Keratinocyte (primary cell): Measurements from ENCODE around the gene S1PR2. TPM values are rescaled to one million over a fixed set of nuclear protein-coding genes. Genes with fewer than 3 reads are reported as not detected.

Experiments
- DNase-seq: peaks from one replicate; pipeline ENCODE4 v3.0.0-alpha.2; 2011; ENCODE audit warnings: low read depth, missing footprints, low spot score
- FAIRE-seq: peaks from 2 replicates; lab custom pipeline; 2011; peaks lifted over from hg19 to GRCh38; lab: Jason Lieb, UNC
- H2AFZ ChIP-seq: 2 replicates; pipeline ENCODE4 v1.6.0; 2012; ENCODE audit warnings: low read length, control low read depth, inconsistent platforms; ENCODE audit not compliant: control insufficient read depth
- H3K27ac ChIP-seq: 2 replicates; pipeline ENCODE4 v1.5.1; 2011; ENCODE audit warnings: low read length; ENCODE audit not compliant: control insufficient read depth, insufficient read depth
- H3K27me3 ChIP-seq: 3 replicates; pipeline ENCODE4 v1.6.0; 2011; ENCODE audit warnings: low read length; ENCODE audit not compliant: control insufficient read depth, insufficient read depth; ENCODE audit errors: extremely low read depth
- H3K36me3 ChIP-seq, 2 experiments: 2 replicates in 1 of 2; 3 replicates in 1 of 2; pipeline ENCODE4 v1.5.1; 2011; ENCODE audit warnings: low read length in 2 of 2, mild to moderate bottlenecking in 1 of 2; ENCODE audit not compliant: control insufficient read depth in 2 of 2, insufficient read depth in 2 of 2; ENCODE audit errors: extremely low read depth in 1 of 2
- H3K4me1 ChIP-seq: 3 replicates; pipeline ENCODE4 v1.5.1; 2011; ENCODE audit warnings: low read length; ENCODE audit not compliant: control insufficient read depth, insufficient read depth; ENCODE audit errors: extremely low read depth
- H3K4me2 ChIP-seq: 3 replicates; pipeline ENCODE4 v1.6.0; 2011; ENCODE audit warnings: low read depth, low read length; ENCODE audit not compliant: control insufficient read depth, insufficient read depth; ENCODE audit errors: extremely low read depth
- H3K4me3 ChIP-seq, 3 experiments: fragments of 200-600 bp in 1 of 3; sonication (generic) in 1 of 3; 2 replicates in 2 of 3; 3 replicates in 1 of 3; pipeline ENCODE4 v1.5.1; 2011 to 2016; ENCODE audit warnings: low read length in 3 of 3, mild to moderate bottlenecking in 3 of 3, control low read depth in 2 of 3, inconsistent platforms in 1 of 3, low read depth in 1 of 3, mixed read lengths in 1 of 3, mixed run types in 1 of 3, moderate library complexity in 1 of 3; ENCODE audit not compliant: control insufficient read depth in 2 of 3, insufficient read depth in 2 of 3; ENCODE audit errors: extremely low read depth in 1 of 3
- H3K79me2 ChIP-seq: 2 replicates; pipeline ENCODE4 v1.6.0; 2012; ENCODE audit warnings: low read length; ENCODE audit not compliant: control insufficient read depth, insufficient read depth
- H3K9ac ChIP-seq: 3 replicates; pipeline ENCODE4 v1.6.0; 2011; ENCODE audit warnings: low read length; ENCODE audit not compliant: control insufficient read depth, insufficient read depth; ENCODE audit errors: extremely low read depth
- H3K9me1 ChIP-seq: 3 replicates; pipeline ENCODE4 v1.6.0; 2011; ENCODE audit warnings: low read length; ENCODE audit not compliant: control insufficient read depth, insufficient read depth; ENCODE audit errors: extremely low read depth
- H3K9me3 ChIP-seq: 2 replicates; pipeline ENCODE4 v1.5.1; 2012; ENCODE audit warnings: low read depth, low read length; ENCODE audit not compliant: control insufficient read depth
- H4K20me1 ChIP-seq: 3 replicates; pipeline ENCODE4 v1.6.0; 2011; ENCODE audit warnings: low read length; ENCODE audit not compliant: control insufficient read depth, insufficient read depth; ENCODE audit errors: extremely low read depth
- EZH2 ChIP-seq: IDR thresholded peaks from one replicate; pipeline ENCODE4 v1.6.1; 2012; ENCODE audit warnings: inconsistent platforms, mild to moderate bottlenecking, low read length, moderate library complexity
- dilution Hi-C: fragments of 300-500 bp; cut with MboI; formaldehyde crosslinking; loops from one replicate; pipeline ENCODE4 v1.7.0; 2020; ENCODE audit warnings: low sequenced_read_pairs; ENCODE audit not compliant: extremely low pct_ligation_motif_present
- polyA plus RNA-seq, 5 experiments: library from polyadenylated mRNA; depleted of rRNA in 3 of 5; stranded (reverse) in 3 of 5; stranded (forward) in 1 of 5; unstranded in 1 of 5; fragments of >200 nt; gene quantifications; 1 replicate in 1 of 5; 2 replicates in 3 of 5; 3 replicates in 1 of 5; pipeline versions ENCODE4 v1.2.1 to v1.2.3, GENCODE V29; 2011 to 2012; ENCODE audit warnings: missing spikeins in 2 of 5, low read depth in 1 of 5, low replicate concordance in 1 of 5
- TF ChIP-seq, protein P1 (sequence below), 3 experiments: IDR thresholded peaks in 1 of 3; conservative IDR thresholded peaks in 1 of 3; optimal IDR thresholded peaks in 1 of 3; 2 replicates in 2 of 3; 3 replicates in 1 of 3; pipeline versions ENCODE3 to v1.5.1; 2011; ENCODE audit warnings: low read length in 3 of 3, mild to moderate bottlenecking in 3 of 3, moderate library complexity in 2 of 3, control low read depth in 1 of 3, inconsistent platforms in 1 of 3; ENCODE audit not compliant: insufficient read depth in 2 of 3; ENCODE audit errors: extremely low read depth in 1 of 3

S1PR2 gene
- polyA plus RNA-seq, 1 donor (not counting 4 experiments of a cell fraction or from before 2014, with no cell fraction given): 1.6 TPM

DNA sequence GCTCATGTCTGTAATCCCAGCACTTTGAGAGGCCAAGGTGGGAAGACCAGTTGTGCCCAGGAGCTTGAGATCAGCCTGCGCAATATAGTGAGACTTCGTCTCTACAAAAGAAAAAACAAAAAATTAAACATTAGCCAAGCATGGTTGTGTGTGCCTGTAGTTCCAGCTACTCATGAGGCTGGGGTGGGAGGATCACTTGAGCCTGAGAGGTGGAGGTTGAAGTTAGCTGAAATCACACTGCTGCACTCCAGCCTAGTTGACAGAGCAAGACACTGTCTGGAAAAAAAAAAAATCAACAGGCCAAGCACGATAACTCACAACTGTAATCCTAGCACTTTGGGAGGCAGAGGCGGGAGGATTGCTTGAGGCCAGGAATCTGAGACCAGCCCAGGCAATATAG, 3.9 kb upstream of the S1PR2 start:
- Histone ChIP-seq H3K9me3 (no peaks in the 10 kb centered on the region), H2AFZ (no peak overlapping the region), H3K79me2 (no peaks in the 10 kb centered on the region), H3K27ac (no peak overlapping the region), H3K27me3 (no peaks in the 10 kb centered on the region), H3K4me3 (no peak overlapping the region), H4K20me1 (no peaks in the 10 kb centered on the region), H3K36me3 (no peaks in the 10 kb centered on the region), H3K9me1 (no peaks in the 10 kb centered on the region), H3K9ac (no peak overlapping the region), H3K4me1 (no peaks in the 10 kb centered on the region), H3K4me2 (no peak overlapping the region)
- TF ChIP-seq, protein P1, sequence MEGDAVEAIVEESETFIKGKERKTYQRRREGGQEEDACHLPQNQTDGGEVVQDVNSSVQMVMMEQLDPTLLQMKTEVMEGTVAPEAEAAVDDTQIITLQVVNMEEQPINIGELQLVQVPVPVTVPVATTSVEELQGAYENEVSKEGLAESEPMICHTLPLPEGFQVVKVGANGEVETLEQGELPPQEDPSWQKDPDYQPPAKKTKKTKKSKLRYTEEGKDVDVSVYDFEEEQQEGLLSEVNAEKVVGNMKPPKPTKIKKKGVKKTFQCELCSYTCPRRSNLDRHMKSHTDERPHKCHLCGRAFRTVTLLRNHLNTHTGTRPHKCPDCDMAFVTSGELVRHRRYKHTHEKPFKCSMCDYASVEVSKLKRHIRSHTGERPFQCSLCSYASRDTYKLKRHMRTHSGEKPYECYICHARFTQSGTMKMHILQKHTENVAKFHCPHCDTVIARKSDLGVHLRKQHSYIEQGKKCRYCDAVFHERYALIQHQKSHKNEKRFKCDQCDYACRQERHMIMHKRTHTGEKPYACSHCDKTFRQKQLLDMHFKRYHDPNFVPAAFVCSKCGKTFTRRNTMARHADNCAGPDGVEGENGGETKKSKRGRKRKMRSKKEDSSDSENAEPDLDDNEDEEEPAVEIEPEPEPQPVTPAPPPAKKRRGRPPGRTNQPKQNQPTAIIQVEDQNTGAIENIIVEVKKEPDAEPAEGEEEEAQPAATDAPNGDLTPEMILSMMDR (optimal IDR thresholded peaks at IDR 0.05 in 1 of 3, IDR thresholded peaks at IDR 0.05 in 1 of 3, conservative IDR thresholded peaks at IDR 0.05 in 1 of 3; ENCODE audit: extremely low read depth in 1 of 3, insufficient read depth in 2 of 3, low read length in 3 of 3): no peak
- no peak for DNase-seq
- FAIRE-seq: no peak
- dilution Hi-C loops: no loop called here

DNA sequence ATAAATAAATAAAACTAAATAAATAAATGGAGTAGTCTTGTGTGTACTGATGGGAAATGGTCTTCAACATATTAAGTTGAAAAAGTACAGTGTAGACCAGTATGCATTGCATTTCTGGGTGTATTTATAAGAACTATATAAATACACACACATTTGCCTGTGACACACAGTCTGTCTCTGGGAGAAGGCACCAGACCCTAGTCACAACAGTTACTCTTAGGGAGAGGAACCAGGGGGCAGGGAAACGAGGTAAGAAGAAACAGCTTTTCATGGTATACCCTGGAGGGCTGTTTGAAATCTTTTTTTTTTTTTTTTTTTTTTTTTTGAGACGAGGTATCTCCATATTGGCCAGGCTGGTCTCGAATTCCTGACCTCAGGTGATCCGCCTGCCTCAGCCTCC, 2.8 kb upstream of the S1PR2 start:
- Histone ChIP-seq H3K4me3 (no peak overlapping the region), H4K20me1 (no peaks in the 10 kb centered on the region), H2AFZ (no peak overlapping the region), H3K27me3 (no peaks in the 10 kb centered on the region), H3K27ac (no peak overlapping the region), H3K9me1 (no peaks in the 10 kb centered on the region), H3K4me1 (no peaks in the 10 kb centered on the region), H3K79me2 (no peaks in the 10 kb centered on the region), H3K36me3 (no peaks in the 10 kb centered on the region), H3K9me3 (no peaks in the 10 kb centered on the region), H3K4me2 (no peak overlapping the region), H3K9ac (no peak overlapping the region)
- DNase-seq: no peak
- dilution Hi-C loops: no loop called here
- TF ChIP-seq EZH2: no peak
- TF ChIP-seq, protein P1 (optimal IDR thresholded peaks at IDR 0.05 in 1 of 3, IDR thresholded peaks at IDR 0.05 in 1 of 3, conservative IDR thresholded peaks at IDR 0.05 in 1 of 3; ENCODE audit: extremely low read depth in 1 of 3, insufficient read depth in 2 of 3, low read length in 3 of 3): no peak
- FAIRE-seq: no peak
